IMR-90 (cell line): ENCODE data around the gene DOK6. TPM values are rescaled to one million over a fixed set of nuclear protein-coding genes. Genes with fewer than 3 reads are reported as not detected.

Experiments used
- ATAC-seq: fragments of 200-7000 bp; cut with Tn5 transposase; 2 replicates; pipeline ENCODE4 v1.9.1; 2020; ENCODE audit warnings: low read depth, mild to moderate bottlenecking, moderate library complexity
- BruUV-seq: library from RNA; stranded (reverse); fragments of 400-500 nt; replicated peaks from 2 replicates; lab custom pipeline; 2021; lab: Mats Ljungman, UMichigan
- CTCF ChIA-PET: fragments of 300-600 bp; formaldehyde crosslinking; extraction: SDS; loops from one replicate; lab custom pipeline; 2021; ENCODE audit warnings: antibody characterized with exemption; lab: Yijun Ruan, JAX
- POLR2A ChIA-PET: fragments of 300-600 bp; sonication (Branson Sonifier 250); formaldehyde crosslinking; loops from one replicate; lab custom pipeline; 2022; ENCODE audit warnings: antibody characterized with exemption; ENCODE audit not compliant: unreplicated experiment; lab: Charles Lee
- DNase-seq: peaks from one replicate; pipeline ENCODE4 v3.0.0; 2013
- H2AFZ ChIP-seq: replicated peaks from 2 replicates; pipeline ENCODE3; 2013; ENCODE audit warnings: low read length, mild to moderate bottlenecking; ENCODE audit not compliant: poor library complexity
- H2AK5ac ChIP-seq: 2 replicates; pipeline ENCODE4 v1.6.1; 2013; ENCODE audit warnings: low read depth, low read length, inconsistent platforms
- H2AK9ac ChIP-seq: replicated peaks from 2 replicates; pipeline ENCODE3; 2013; ENCODE audit warnings: mild to moderate bottlenecking, low read depth, low read length, moderate library complexity; ENCODE audit not compliant: poor library complexity
- H2BK120ac ChIP-seq: 2 replicates; pipeline ENCODE4 v1.6.1; 2013; ENCODE audit warnings: low read depth, low read length, inconsistent platforms
- H2BK15ac ChIP-seq: 3 replicates; pipeline ENCODE4 v1.6.1; 2013; ENCODE audit warnings: low read depth, low read length, inconsistent platforms
- H2BK20ac ChIP-seq: 2 replicates; pipeline ENCODE4 v1.6.1; 2013; ENCODE audit warnings: low read depth, mild to moderate bottlenecking, inconsistent platforms, low read length, moderate library complexity
- H2BK5ac ChIP-seq: 2 replicates; pipeline ENCODE4 v1.6.1; 2013; ENCODE audit warnings: mild to moderate bottlenecking, low read depth, low read length, inconsistent platforms; ENCODE audit not compliant: poor library complexity, severe bottlenecking
- H3K14ac ChIP-seq: replicated peaks from 2 replicates; pipeline ENCODE4 v1.6.1; 2013; ENCODE audit warnings: low read depth, low read length, inconsistent platforms
- H3K18ac ChIP-seq: 2 replicates; pipeline ENCODE4 v1.6.1; 2013; ENCODE audit warnings: low read depth, low read length, control low read depth
- H3K23ac ChIP-seq: 2 replicates; pipeline ENCODE4 v1.6.1; 2013; ENCODE audit warnings: low read depth, low read length, inconsistent platforms
- H3K27ac ChIP-seq: 2 replicates; pipeline ENCODE4 v1.5.1; 2013; ENCODE audit warnings: mild to moderate bottlenecking, control low read depth, low read length; ENCODE audit not compliant: insufficient read depth
- H3K27me3 ChIP-seq: 2 replicates; pipeline ENCODE4 v1.6.1; 2013; ENCODE audit warnings: low read length; ENCODE audit not compliant: control insufficient read depth, insufficient read depth
- H3K36me3 ChIP-seq: 2 replicates; pipeline ENCODE4 v1.6.1; 2013; ENCODE audit warnings: low read length, mixed read lengths; ENCODE audit not compliant: control insufficient read depth, insufficient read depth
- H3K4ac ChIP-seq: 2 replicates; pipeline ENCODE4 v1.6.1; 2013; ENCODE audit warnings: low read depth, low read length, inconsistent platforms
- H3K4me1 ChIP-seq: 2 replicates; pipeline ENCODE4 v1.6.1; 2013; ENCODE audit warnings: low read length, mixed read lengths; ENCODE audit not compliant: control insufficient read depth, insufficient read depth
- H3K4me2 ChIP-seq: 2 replicates; pipeline ENCODE4 v1.6.1; 2013; ENCODE audit warnings: low read depth, mild to moderate bottlenecking, control low read depth, low read length, moderate library complexity
- H3K4me3 ChIP-seq: 2 replicates; pipeline ENCODE4 v1.5.1; 2013; ENCODE audit warnings: low read depth, mild to moderate bottlenecking, control low read depth, low read length, moderate library complexity; ENCODE audit not compliant: insufficient read depth
- H3K56ac ChIP-seq: 2 replicates; pipeline ENCODE4 v1.6.1; 2013; ENCODE audit warnings: low read length, inconsistent platforms; ENCODE audit not compliant: insufficient read depth; ENCODE audit errors: extremely low read depth
- H3K79me1 ChIP-seq, 2 experiments: 2 replicates each; pipeline ENCODE4 v1.6.1; 2013; ENCODE audit warnings: low read length in 2 of 2, inconsistent platforms in 1 of 2, low read depth in 1 of 2
- H3K9ac ChIP-seq: 2 replicates; pipeline ENCODE4 v1.6.1; 2013; ENCODE audit warnings: low read depth, low read length, control low read depth
- H3K9me1 ChIP-seq: 2 replicates; pipeline ENCODE4 v1.6.1; 2013; ENCODE audit warnings: low read length, inconsistent platforms; ENCODE audit not compliant: insufficient read depth
- H3K9me3 ChIP-seq: 2 replicates; pipeline ENCODE4 v1.6.1; 2013; ENCODE audit warnings: low read length; ENCODE audit not compliant: control insufficient read depth, insufficient read depth
- H4K20me1 ChIP-seq: 2 replicates; pipeline ENCODE4 v1.6.1; 2013; ENCODE audit warnings: low read length, inconsistent platforms; ENCODE audit not compliant: insufficient read depth
- H4K5ac ChIP-seq: 2 replicates; pipeline ENCODE4 v1.6.1; 2013; ENCODE audit warnings: mild to moderate bottlenecking, low read depth, low read length, control low read depth
- H4K8ac ChIP-seq, 2 experiments: 2 replicates each; pipeline ENCODE4 v1.6.1; 2013; ENCODE audit warnings: low read depth in 2 of 2, low read length in 2 of 2, control low read depth in 1 of 2, inconsistent platforms in 1 of 2
- H4K91ac ChIP-seq: 2 replicates; pipeline ENCODE4 v1.6.1; 2013; ENCODE audit warnings: low read depth, low read length, inconsistent platforms; ENCODE audit not compliant: insufficient read depth
- BHLHE40 ChIP-seq: fragments of 150-350 bp; IDR thresholded peaks from 2 replicates; pipeline ENCODE4 v1.6.1; 2016; ENCODE audit warnings: mild to moderate bottlenecking, low read depth, low read length
- CEBPB ChIP-seq: IDR thresholded peaks from 2 replicates; pipeline ENCODE4 v1.6.1; 2012; ENCODE audit warnings: low read depth, low read length, improper control_type of control experiment
- CHD1 ChIP-seq: IDR thresholded peaks from 2 replicates; pipeline ENCODE4 v1.6.1; 2012; ENCODE audit warnings: low read depth, low read length, improper control_type of control experiment
- ELK1 ChIP-seq: fragments of 150-350 bp; IDR thresholded peaks from 2 replicates; pipeline ENCODE4 v1.6.1; 2016; ENCODE audit warnings: low read depth, mild to moderate bottlenecking, low read length, moderate library complexity, borderline replicate concordance
- FOS ChIP-seq: fragments of 150-350 bp; IDR thresholded peaks from 2 replicates; pipeline ENCODE4 v1.6.1; 2016; ENCODE audit warnings: low read depth, low read length
- MAFK ChIP-seq: IDR thresholded peaks from 2 replicates; pipeline ENCODE4 v1.6.1; 2012; ENCODE audit warnings: low read depth, low read length, improper control_type of control experiment
- MAZ ChIP-seq: IDR thresholded peaks from 2 replicates; pipeline ENCODE4 v1.6.1; 2012; ENCODE audit warnings: low read depth, mild to moderate bottlenecking, low read length, improper control_type of control experiment, moderate library complexity, borderline replicate concordance
- NFE2L2 ChIP-seq: fragments of 150-350 bp; IDR thresholded peaks from 2 replicates; pipeline ENCODE4 v1.6.1; 2016; ENCODE audit warnings: low read depth, mild to moderate bottlenecking, low read length
- POLR2A ChIP-seq: IDR thresholded peaks from 2 replicates; pipeline ENCODE4 v1.6.1; 2012; ENCODE audit warnings: mild to moderate bottlenecking, low read depth, low read length
- RAD21 ChIP-seq: IDR thresholded peaks from 2 replicates; pipeline ENCODE4 v1.6.1; 2012; ENCODE audit warnings: low read length, improper control_type of control experiment
- RCOR1 ChIP-seq: IDR thresholded peaks from 2 replicates; pipeline ENCODE4 v1.6.1; 2012; ENCODE audit warnings: mild to moderate bottlenecking, low read length, improper control_type of control experiment; ENCODE audit not compliant: insufficient replicate concordance
- RFX5 ChIP-seq: IDR thresholded peaks from 2 replicates; pipeline ENCODE4 v1.8.0; 2012; ENCODE audit warnings: low read depth, mild to moderate bottlenecking, low read length, moderate library complexity
- SMC3 ChIP-seq: fragments of 150-350 bp; IDR thresholded peaks from 2 replicates; pipeline ENCODE4 v1.6.1; 2016; ENCODE audit warnings: low read depth, mild to moderate bottlenecking, antibody characterized with exemption, low read length, moderate library complexity
- USF2 ChIP-seq: fragments of 150-350 bp; IDR thresholded peaks from 2 replicates; pipeline ENCODE4 v1.6.1; 2017; ENCODE audit warnings: mild to moderate bottlenecking, antibody characterized with exemption, low read length, low read depth
- WGBS, 2 experiments: methylation state at CpG; one replicate each; pipeline versions ENCODE4 v1.1.5 to v1.1.7; 2013; ENCODE audit warnings: missing lambda C conversion rate in 2 of 2; ENCODE audit not compliant: insufficient read length in 1 of 2; ENCODE audit errors: extremely low coverage in 2 of 2; 5-methylcytosine and 5-hydroxymethylcytosine counted together
- dilution Hi-C: fragments of 300-500 bp; cut with HindIII; formaldehyde crosslinking; loops from one replicate; pipeline ENCODE4 v1.14.3; 2018; ENCODE audit warnings: low sequenced_read_pairs; ENCODE audit not compliant: unreplicated experiment
- in situ Hi-C: fragments of 300-500 bp; cut with MboI; formaldehyde crosslinking; loops from 3 replicates; pipeline ENCODE4 v1.14.3; 2019; ENCODE audit warnings: low sequenced_read_pairs, inconsistent platforms, mixed read lengths
- intact Hi-C: fragments of 100-400 bp; cut with micrococcal nuclease; formaldehyde crosslinking; loops from 2 replicates; pipeline ENCODE4 v1.10.0; 2022
- polyA plus RNA-seq, 3 experiments: library from polyadenylated mRNA; depleted of rRNA; stranded (reverse); fragments of >200 nt; gene quantifications; 2 replicates each; pipeline ENCODE4 v1.2.3, GENCODE V29; 2012; ENCODE audit warnings: low replicate concordance in 1 of 3
- total RNA-seq: library from RNA; depleted of rRNA; stranded (reverse); fragments of >200 nt; gene quantifications from 2 replicates; pipeline ENCODE4 v1.2.3, GENCODE V29; 2012
- TF ChIP-seq, protein P1 (sequence below): conservative IDR thresholded peaks from 2 replicates; pipeline ENCODE4 v1.5.1; 2012; ENCODE audit warnings: mild to moderate bottlenecking, low read depth, low read length, improper control_type of control experiment

The DOK6 gene
- total and polyA plus RNA-seq, 2 of the 4 experiments (the other 2 are of a cell fraction): 1.9 to 2.7 TPM

GRCh38 chr18:69817335-69817940, 416.8 kb downstream of the DOK6 start:
- Histone ChIP-seq H3K27ac (peak overlapping the region; percentile 92; the same call in 1 of the 2 replicates), H2BK20ac (peak overlapping the region; percentile 98), H2BK120ac (peak overlapping the region; percentile 98), H3K18ac (peak overlapping the region; percentile 82), H2AK9ac (no peak overlapping the region), H3K79me1 (no peaks in the 10 kb centered on the region), H4K20me1 (no peaks in the 10 kb centered on the region), H2AK5ac (peak overlapping the region; percentile 44), H3K14ac (peak overlapping the region; percentile 51), H3K56ac (peak overlapping the region; percentile 82), H2BK5ac (peak overlapping the region; percentile 94), H4K91ac (peak overlapping the region; percentile 39; the same call in 1 of the 2 replicates), H3K9ac (peak overlapping the region; percentile 16; the same call in 1 of the 2 replicates), H4K8ac (peak overlapping the region in 1 of 2 experiments; percentile 78; a peak in 3 of 4 replicates), H3K4me3 (no peak overlapping the region), H3K9me1 (peaks cover 5% of the 10 kb centered on the region; the same call in 1 of the 2 replicates), H3K4me2 (peak overlapping the region; percentile 34), H4K5ac (peak overlapping the region; percentile 29), H3K4me1 (peaks cover 10% of the 10 kb centered on the region), H3K9me3 (no peaks in the 10 kb centered on the region), H3K36me3 (no peaks in the 10 kb centered on the region), H2AFZ (peak overlapping the region; percentile 64), H3K27me3 (no peaks in the 10 kb centered on the region), H3K23ac (peak overlapping the region; percentile 94), H3K4ac (peak overlapping the region; percentile 85), H2BK15ac (peak overlapping the region; percentile 93; the same call in 1 of the 3 replicates)
- dilution Hi-C loops (no loop called here), in situ Hi-C loops (no loop called here), intact Hi-C loops (loop anchor here (1.0 kb wide), 1 partner anchor 23 kb away; no protein-coding TSS in a partner anchor)
- POLR2A ChIA-PET: no interaction called here
- peak; percentile 96 for ATAC-seq
- peak; percentile 98 for DNase-seq
- BruUV-seq: no TSS peak
- 0% methylated on average over 1 of the region's 5 CpGs; no CpG with 5 or more reads in 1 of the 2 experiments for WGBS, 2 experiments
- CTCF ChIA-PET: no interaction called here
- TF ChIP-seq CEBPB (peak; percentile 19; the same call in 1 of the 2 replicates), USF2 (no peak), POLR2A (no peak), MAFK (peak; percentile 28; the same call in 1 of the 2 replicates), RCOR1 (peak; percentile 70), MAZ (no peak), SMC3 (no peak), RAD21 (no peak; the same call in 1 of the 2 replicates), CHD1 (no peak), BHLHE40 (no peak), NFE2L2 (peak; percentile 21; the same call in 1 of the 2 replicates), FOS (peak; percentile 77), ELK1 (no peak), RFX5 (no peak)
- TF ChIP-seq, protein P1, sequence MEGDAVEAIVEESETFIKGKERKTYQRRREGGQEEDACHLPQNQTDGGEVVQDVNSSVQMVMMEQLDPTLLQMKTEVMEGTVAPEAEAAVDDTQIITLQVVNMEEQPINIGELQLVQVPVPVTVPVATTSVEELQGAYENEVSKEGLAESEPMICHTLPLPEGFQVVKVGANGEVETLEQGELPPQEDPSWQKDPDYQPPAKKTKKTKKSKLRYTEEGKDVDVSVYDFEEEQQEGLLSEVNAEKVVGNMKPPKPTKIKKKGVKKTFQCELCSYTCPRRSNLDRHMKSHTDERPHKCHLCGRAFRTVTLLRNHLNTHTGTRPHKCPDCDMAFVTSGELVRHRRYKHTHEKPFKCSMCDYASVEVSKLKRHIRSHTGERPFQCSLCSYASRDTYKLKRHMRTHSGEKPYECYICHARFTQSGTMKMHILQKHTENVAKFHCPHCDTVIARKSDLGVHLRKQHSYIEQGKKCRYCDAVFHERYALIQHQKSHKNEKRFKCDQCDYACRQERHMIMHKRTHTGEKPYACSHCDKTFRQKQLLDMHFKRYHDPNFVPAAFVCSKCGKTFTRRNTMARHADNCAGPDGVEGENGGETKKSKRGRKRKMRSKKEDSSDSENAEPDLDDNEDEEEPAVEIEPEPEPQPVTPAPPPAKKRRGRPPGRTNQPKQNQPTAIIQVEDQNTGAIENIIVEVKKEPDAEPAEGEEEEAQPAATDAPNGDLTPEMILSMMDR: no peak
